ENCODE data around the gene CD22. TPM values are rescaled to one million over a fixed set of nuclear protein-coding genes. Genes with fewer than 3 reads are reported as not detected.

Gene CD22
- total and polyA plus RNA-seq, 10 donors, result 251 to 446 (median 362) TPM

DNA sequence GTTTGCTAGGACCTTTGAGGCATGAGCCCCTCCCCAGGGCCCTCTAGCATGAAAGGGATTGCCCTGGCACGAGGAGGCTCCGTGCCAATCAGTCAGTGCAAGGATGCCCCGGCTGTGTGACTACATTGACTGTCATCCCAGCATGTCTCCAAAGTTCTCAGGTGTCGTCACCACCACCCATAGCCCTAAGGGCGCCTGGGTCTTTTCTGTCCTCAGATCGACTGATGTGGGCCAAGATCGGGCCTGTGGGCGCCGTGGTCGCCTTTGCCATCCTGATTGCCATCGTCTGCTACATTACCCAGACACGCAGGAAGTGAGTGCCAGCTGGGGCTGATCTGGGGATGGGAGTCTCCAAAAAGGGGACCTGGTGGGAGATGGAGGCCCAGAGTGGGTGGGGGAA is 18.7 kb upstream of the CD22 start:
- Histone ChIP-seq H3K4me1 (peaks cover 0 to 93% (median 11%) of the 10 kb centered on the region in 6 donors), H3K4me3 (peak overlapping the region in 3 of 8 donors; percentile 6 to 22 (median 21)), H3K27ac (peak overlapping the region in 3 of 8 donors; percentile 52 to 65 (median 65)), H3K36me3 (no peaks in the 10 kb centered on the region), H3K9me3 (no peaks in the 10 kb centered on the region), H3K27me3 (replicated peaks in 1 of 7) (no peaks in the 10 kb centered on the region)
- TF ChIP-seq POLR2AphosphoS5 (IDR thresholded peaks at IDR 0.05) (no peak), POLR2A (IDR thresholded peaks at IDR 0.05) (no peak)
- TF ChIP-seq, protein P1, sequence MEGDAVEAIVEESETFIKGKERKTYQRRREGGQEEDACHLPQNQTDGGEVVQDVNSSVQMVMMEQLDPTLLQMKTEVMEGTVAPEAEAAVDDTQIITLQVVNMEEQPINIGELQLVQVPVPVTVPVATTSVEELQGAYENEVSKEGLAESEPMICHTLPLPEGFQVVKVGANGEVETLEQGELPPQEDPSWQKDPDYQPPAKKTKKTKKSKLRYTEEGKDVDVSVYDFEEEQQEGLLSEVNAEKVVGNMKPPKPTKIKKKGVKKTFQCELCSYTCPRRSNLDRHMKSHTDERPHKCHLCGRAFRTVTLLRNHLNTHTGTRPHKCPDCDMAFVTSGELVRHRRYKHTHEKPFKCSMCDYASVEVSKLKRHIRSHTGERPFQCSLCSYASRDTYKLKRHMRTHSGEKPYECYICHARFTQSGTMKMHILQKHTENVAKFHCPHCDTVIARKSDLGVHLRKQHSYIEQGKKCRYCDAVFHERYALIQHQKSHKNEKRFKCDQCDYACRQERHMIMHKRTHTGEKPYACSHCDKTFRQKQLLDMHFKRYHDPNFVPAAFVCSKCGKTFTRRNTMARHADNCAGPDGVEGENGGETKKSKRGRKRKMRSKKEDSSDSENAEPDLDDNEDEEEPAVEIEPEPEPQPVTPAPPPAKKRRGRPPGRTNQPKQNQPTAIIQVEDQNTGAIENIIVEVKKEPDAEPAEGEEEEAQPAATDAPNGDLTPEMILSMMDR (IDR thresholded peaks at IDR 0.05 in 8 of 11, conservative IDR thresholded peaks at IDR 0.05 in 3 of 11), result no peak
- 56 to 77% (median 66%) methylated on average over 11 to 12 of the region's 12 CpGs for WGBS, 5 donors
- no peak for DNase-seq
- intact Hi-C loops (cut with DNase I; ENCODE audit: low total_unique reads), result no loop called here

DNA sequence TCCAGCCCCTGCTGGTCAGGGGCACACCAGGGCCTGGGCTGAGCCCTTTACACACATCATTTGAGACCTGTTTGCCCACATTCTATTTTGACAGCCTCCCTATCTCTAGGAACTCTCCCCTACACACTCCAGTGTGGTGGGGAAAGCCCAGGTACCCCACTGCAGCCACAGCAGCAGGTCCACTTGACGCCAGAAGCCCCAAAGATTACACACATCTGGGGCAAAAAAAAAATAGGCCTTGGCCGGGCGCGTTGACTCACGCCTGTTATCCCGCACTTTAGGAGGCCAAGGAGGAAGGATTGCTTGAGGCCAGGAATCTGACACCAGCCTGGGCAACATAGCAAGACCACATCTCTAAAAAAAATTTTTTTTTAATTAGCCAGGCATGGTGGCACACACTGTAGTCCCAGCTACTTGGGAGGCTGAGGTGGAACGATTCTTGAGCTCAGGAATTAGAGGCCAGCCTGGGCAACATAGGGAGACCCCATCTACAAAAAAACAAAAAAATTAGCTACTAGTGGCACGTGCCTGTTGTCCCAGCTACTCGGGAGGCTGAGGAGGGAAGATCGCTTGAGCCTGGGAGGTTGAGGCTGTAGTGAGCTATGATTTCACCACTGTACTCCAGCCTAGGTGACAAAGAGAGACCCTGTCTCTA is 18.0 kb upstream of the CD22 start:
- intact Hi-C loops (cut with DNase I; ENCODE audit: low total_unique reads), result no loop called here
- no peak for TF ChIP-seq POLR2A (IDR thresholded peaks at IDR 0.05)
- no peak for TF ChIP-seq POLR2AphosphoS5 (IDR thresholded peaks at IDR 0.05)
- TF ChIP-seq, protein P1 (IDR thresholded peaks at IDR 0.05 in 8 of 11, conservative IDR thresholded peaks at IDR 0.05 in 3 of 11), result no peak
- H3K4me3 ChIP-seq, result peak overlapping the region in 1 of 8 donors; percentile 21
- WGBS, 5 donors, result 90 to 94% (median 92%) methylated on average over 10 of the region's 10 CpGs
- no peaks in the 10 kb centered on the region for H3K36me3 ChIP-seq
- peaks cover 0 to 99% (median 12%) of the 10 kb centered on the region in 6 donors for H3K4me1 ChIP-seq
- DNase-seq, result no peak
- no peaks in the 10 kb centered on the region for H3K27me3 ChIP-seq (replicated peaks in 1 of 7)
- peak overlapping the region in 2 of 8 donors; percentile 25 to 65 for H3K27ac ChIP-seq
- no peaks in the 10 kb centered on the region for H3K9me3 ChIP-seq

DNA sequence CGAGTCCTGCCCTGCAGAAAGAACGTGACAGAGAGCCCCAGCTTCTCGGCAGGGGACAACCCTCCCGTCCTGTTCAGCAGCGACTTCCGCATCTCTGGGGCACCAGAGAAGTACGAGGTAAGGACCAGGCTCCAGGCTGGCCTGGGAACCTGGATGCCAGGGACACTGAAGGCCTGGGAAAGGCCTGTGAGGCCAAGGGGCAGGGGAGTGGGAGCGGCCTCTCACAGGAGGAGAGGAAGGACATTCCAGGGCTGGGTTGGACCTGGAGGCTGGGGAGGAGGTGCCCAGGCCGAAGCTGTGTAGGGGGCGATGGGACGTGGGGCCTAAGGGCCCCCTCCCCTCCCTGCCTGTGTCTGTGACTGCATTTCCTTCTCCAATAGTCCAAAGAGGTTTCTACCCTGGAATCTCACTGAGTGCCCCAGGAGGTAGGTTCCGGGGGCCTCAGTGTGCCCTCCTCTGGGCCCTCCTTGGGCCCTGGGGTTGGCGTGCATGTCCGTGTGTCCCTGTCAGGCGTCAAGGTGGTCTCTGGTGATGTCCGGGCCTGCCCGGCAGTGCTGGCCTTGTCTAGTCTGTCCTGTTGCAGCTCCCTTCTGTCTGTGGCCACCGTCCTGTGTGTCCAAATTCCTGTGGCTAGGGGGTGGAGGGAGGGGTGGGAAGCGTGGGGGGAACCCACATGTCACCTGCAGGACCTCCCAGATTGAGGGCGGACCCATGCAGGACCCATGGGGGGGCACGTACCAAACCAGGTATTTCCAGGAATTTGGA is 16.9 kb upstream of the CD22 start:
- intact Hi-C loops (cut with DNase I; ENCODE audit: low total_unique reads), result no loop called here
- H3K9me3 ChIP-seq, result no peaks in the 10 kb centered on the region
- peaks cover 0 to 100% (median 12%) of the 10 kb centered on the region in 6 donors for H3K4me1 ChIP-seq
- H3K27ac ChIP-seq, result peak overlapping the region in 3 of 8 donors; percentile 3 to 20 (median 5)
- WGBS, 5 donors, result 78 to 88% (median 85%) methylated on average over 18 to 21 of the region's 21 CpGs
- no peaks in the 10 kb centered on the region for H3K36me3 ChIP-seq
- no peaks in the 10 kb centered on the region for H3K27me3 ChIP-seq (replicated peaks in 1 of 7)
- no peak for DNase-seq
- TF ChIP-seq POLR2AphosphoS5 (IDR thresholded peaks at IDR 0.05), result no peak
- TF ChIP-seq, protein P1 (IDR thresholded peaks at IDR 0.05 in 8 of 11, conservative IDR thresholded peaks at IDR 0.05 in 3 of 11), result no peak
- TF ChIP-seq POLR2A (IDR thresholded peaks at IDR 0.05), result no peak
- no peak overlapping the region for H3K4me3 ChIP-seq

DNA sequence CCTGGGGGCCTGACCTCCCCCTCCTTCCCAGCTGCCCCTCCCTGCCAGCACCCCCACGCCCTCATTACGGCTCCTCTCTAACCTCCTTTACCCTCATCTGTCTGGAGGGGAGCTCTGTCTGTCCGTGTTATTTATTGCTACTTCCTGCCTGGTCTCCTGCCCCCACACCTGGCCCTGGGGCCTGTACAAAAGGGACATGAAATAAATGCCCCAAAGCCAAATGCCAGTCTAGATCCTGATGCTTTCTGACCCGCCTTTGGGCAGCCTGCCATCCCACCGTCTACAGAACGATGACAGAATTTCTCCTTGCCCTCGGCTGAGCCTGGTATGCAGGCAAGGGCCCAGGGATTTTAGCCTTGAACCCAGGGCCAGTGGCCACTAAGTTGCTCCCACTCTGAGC is 15.4 kb upstream of the CD22 start:
- peak overlapping the region in 2 of 8 donors; percentile 20 to 30 for H3K27ac ChIP-seq
- H3K36me3 ChIP-seq, result no peaks in the 10 kb centered on the region
- H3K4me1 ChIP-seq, result peaks cover 7 to 100% (median 22%) of the 10 kb centered on the region in 6 donors
- 22 to 53% (median 30%) methylated on average over 4 to 7 of the region's 7 CpGs for WGBS, 5 donors
- H3K4me3 ChIP-seq, result no peak overlapping the region
- TF ChIP-seq POLR2AphosphoS5 (IDR thresholded peaks at IDR 0.05) (no peak), POLR2A (IDR thresholded peaks at IDR 0.05) (no peak)
- TF ChIP-seq, protein P1 (IDR thresholded peaks at IDR 0.05 in 8 of 11, conservative IDR thresholded peaks at IDR 0.05 in 3 of 11), result no peak
- DNase-seq, result no peak
- H3K9me3 ChIP-seq, result no peaks in the 10 kb centered on the region
- no peaks in the 10 kb centered on the region for H3K27me3 ChIP-seq (replicated peaks in 1 of 7)
- intact Hi-C loops (cut with DNase I; ENCODE audit: low total_unique reads), result no loop called here
